Lower leg skin (tissue), 4 donors: ENCODE measurements around the gene KLHL2. TPM values are rescaled to one million over a fixed set of nuclear protein-coding genes. Genes with fewer than 3 reads are reported as not detected.

ENCODE experiments used
- DNase-seq, 2 donors: peaks; one replicate each; pipeline ENCODE4 v3.0.0-alpha.2; 2019; ENCODE audit warnings: low spot score in 2 of 2
- H3K4me3 ChIP-seq: fragments of 200-600 bp; sonication (generic); 2 replicates; pipeline ENCODE4 v1.5.1; 2017; ENCODE audit warnings: mild to moderate bottlenecking, low read depth; ENCODE audit not compliant: poor library complexity, severe bottlenecking
- CTCF ChIP-seq, 3 donors: fragments of 450-650 bp; IDR thresholded peaks; one replicate each; pipeline ENCODE4 v1.5.1; 2016; ENCODE audit warnings: antibody characterized with exemption in 3 of 3, mild to moderate bottlenecking in 3 of 3, moderate library complexity in 2 of 3
- POLR2A ChIP-seq, 2 donors: fragments of 450-650 bp; IDR thresholded peaks; one replicate each; pipeline ENCODE4 v1.6.1; 2016 to 2017; ENCODE audit warnings: antibody characterized with exemption in 2 of 2, mild to moderate bottlenecking in 1 of 2, moderate library complexity in 1 of 2
- WGBS, 2 donors: methylation state at CpG; one replicate each; pipeline ENCODE4 v1.1.5; 2018; 5-methylcytosine and 5-hydroxymethylcytosine counted together
- intact Hi-C: fragments of 100-400 bp; cut with DNase I; formaldehyde crosslinking; loops from one replicate; pipeline ENCODE4 v1.15.0; 2023; ENCODE audit warnings: low total_unique reads
- total RNA-seq, 4 donors: library from RNA; depleted of rRNA; stranded (reverse); fragments of >200 nt; gene quantifications; one replicate each; pipeline ENCODE4 v1.1.0, GENCODE V29; 2016

The KLHL2 gene
- total RNA-seq, 4 donors from 2014 or later = 15.1 to 15.9 (median 15.7) TPM

- no peak overlapping the region for H3K4me3 ChIP-seq
- WGBS, 2 donors = 45 to 50% methylated on average over 2 of the region's 2 CpGs
- DNase-seq = no peak
- intact Hi-C loops = no loop called here
- no peak for TF ChIP-seq CTCF (IDR thresholded peaks at IDR 0.05)
- no peak for TF ChIP-seq POLR2A (IDR thresholded peaks at IDR 0.05)
These were observed 16.1 kb upstream of the KLHL2 start for GRCh38 chr4:165191348-165191656.

- intact Hi-C loops = no loop called here
- TF ChIP-seq CTCF (IDR thresholded peaks at IDR 0.05) (no peak), POLR2A (IDR thresholded peaks at IDR 0.05) (no peak)
- H3K4me3 ChIP-seq = no peak overlapping the region
- 65 to 69% methylated on average over 7 of the region's 7 CpGs for WGBS, 2 donors
- no peak for DNase-seq
These were observed 15.4 kb upstream of the KLHL2 start for GRCh38 chr4:165191814-165192499.

- 95 to 100% methylated on average over 1 of the region's 1 CpG for WGBS, 2 donors
- TF ChIP-seq CTCF (IDR thresholded peaks at IDR 0.05) = no peak
- H3K4me3 ChIP-seq = no peak overlapping the region
- no peak for DNase-seq
- intact Hi-C loops = no loop called here
These were observed 14.9 kb upstream of the KLHL2 start for GRCh38 chr4:165192500-165192898.

GRCh38 chr4:165192956-165193355, 14.4 kb upstream of the KLHL2 start:
- DNase-seq = no peak
- H3K4me3 ChIP-seq = no peak overlapping the region
- WGBS, 2 donors = 93 to 94% methylated on average over 4 of the region's 4 CpGs
- TF ChIP-seq CTCF (IDR thresholded peaks at IDR 0.05) = no peak
- TF ChIP-seq POLR2A (IDR thresholded peaks at IDR 0.05) = no peak
- intact Hi-C loops = no loop called here

- TF ChIP-seq POLR2A (IDR thresholded peaks at IDR 0.05) (no peak), CTCF (IDR thresholded peaks at IDR 0.05) (no peak)
- DNase-seq = no peak
- H3K4me3 ChIP-seq = no peak overlapping the region
- 88 to 97% methylated on average over 1 of the region's 1 CpG for WGBS, 2 donors
- intact Hi-C loops = no loop called here
These were observed 13.0 kb upstream of the KLHL2 start for GRCh38 chr4:165194368-165194767.

GRCh38 chr4:165198329-165198728, 9.0 kb upstream of the KLHL2 start:
- no peak for TF ChIP-seq CTCF (IDR thresholded peaks at IDR 0.05)
- no peak for TF ChIP-seq POLR2A (IDR thresholded peaks at IDR 0.05)
- 84 to 86% methylated on average over 1 of the region's 1 CpG for WGBS, 2 donors
- intact Hi-C loops = no loop called here
- H3K4me3 ChIP-seq = no peak overlapping the region
- DNase-seq = no peak
